HG03565 (cell line): ENCODE data around the gene ELOA.
"Not testable (repeated sequence)": the region's sequence is repeated elsewhere in the genome, so short reads cannot be mapped to it uniquely, and the experiment has no call there.

Experiments
- ATAC-seq: cut with Tn5 transposase; IDR thresholded peaks from one replicate; pipeline ENCODE4 v1.9.1; 2021; ENCODE audit warnings: mild to moderate bottlenecking, moderate library complexity; ENCODE audit not compliant: unreplicated experiment

The ELOA gene

GRCh38 chr1:23777979-23778814, 34.9 kb downstream of the ELOA start, which contains the start of gene PITHD1:
Gene PITHD1 (plus strand): TSS chr1:23778418. CDS start chr1:23778516, 98 bp downstream.
- ATAC-seq, result peak; percentile 53

DNA sequence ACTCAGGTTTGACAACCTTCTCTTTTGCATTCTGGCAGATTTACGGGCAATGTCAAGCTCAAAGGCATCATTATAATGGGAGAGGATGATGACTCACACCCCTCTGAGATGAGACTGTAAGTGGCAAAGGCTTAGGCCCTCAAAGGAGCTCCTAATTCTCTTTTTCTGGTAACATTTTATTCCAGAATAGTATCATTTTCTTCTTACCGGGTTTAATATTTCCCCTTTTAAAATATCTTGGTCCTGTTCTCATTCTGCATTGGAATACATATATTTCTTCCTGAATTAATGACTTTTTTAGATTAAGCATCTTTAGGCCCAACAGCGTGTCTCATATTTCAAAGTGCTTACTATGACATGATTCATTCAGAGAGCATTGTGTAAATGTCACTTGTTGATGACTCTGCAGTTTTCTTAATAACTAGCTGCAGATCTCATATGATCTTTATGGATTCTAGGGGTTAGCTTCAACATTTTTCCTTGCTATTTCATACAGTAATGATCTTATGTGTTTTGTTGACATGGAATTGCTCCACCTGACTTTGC, 36.6 kb downstream of the ELOA start:
- ATAC-seq, result no peak

DNA sequence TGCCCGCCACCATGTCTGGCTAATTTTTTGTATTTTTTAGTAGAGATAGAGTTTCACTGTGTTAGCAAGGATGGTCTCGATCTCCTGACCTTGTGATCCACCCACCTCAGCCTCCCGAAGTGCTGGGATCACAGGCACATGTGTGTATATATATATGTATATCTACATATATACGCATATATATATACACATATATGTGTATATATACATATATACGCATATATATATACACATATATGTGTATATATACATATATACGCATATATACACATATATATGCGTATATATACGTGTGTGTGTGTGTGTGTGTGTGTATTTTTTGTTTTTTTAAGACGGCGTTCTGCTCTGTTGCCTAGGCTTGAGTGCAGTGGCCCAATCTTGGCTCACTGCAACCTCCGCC, 39.9 kb downstream of the ELOA start:
- ATAC-seq, result not testable (repeated sequence)

GRCh38 chr1:23784846-23785245, 41.6 kb downstream of the ELOA start:
- no peak for ATAC-seq

GRCh38 chr1:23787701-23788100, 44.4 kb downstream of the ELOA start:
- no peak for ATAC-seq

DNA sequence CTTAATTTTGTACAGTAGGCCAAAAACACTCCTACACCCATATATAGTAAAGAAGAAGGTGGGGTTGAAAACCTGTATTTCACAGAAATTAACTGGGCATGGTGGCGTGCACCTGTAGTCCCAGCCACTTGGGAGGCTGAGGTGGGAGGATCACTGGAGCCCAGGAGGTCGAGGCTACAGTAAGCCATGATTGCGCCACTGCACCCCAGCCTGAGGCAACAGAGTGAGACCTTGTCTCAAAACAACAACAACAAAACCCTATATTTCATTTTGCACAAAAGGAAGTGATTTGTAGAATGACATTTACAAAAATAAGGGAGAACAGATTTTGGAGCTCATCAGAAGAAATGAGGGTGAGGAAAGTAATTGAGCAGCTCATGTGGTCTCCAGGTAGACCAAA, 45.4 kb downstream of the ELOA start:
- ATAC-seq, result no peak

DNA sequence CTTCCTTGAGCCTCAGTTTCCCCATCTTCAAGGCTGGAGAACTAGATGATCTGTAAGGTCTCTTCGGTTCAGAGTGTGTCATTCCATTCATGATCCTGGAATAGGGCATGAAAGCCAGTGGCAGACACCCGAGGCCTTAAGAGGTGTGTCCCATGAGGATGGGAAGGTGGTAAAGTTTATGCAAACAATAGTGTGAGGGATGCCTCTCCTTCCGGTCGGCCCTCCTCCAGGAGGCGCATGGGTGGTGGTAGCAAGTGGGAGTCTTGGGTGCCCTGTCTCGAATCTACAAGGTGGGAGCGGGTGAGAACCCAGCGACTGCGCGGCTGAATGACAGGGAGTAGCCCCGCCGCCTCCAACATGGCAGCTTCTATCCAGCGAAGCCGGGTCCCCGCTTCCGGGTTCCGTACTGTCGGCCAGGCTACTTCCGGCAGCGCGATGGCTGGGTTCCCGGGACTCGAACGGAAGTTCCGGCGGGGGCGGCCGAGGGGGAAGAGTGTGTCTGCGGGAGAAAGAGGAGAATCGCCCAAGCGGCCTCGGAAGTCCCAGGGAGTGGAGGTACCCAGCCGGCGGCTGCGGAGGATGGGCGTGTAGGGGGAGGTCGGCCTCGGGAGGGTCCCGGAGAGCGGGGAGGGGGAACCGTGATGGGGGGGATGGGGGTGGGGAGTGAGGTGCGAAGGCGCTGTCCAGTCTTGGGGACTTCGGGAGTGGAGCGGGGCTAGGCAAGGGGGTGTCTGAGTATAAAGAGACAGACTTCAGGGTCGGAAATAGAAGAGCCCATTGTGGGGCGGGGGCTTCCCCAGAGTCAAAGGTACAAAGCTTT, 47.6 kb downstream of the ELOA start, which contains the start of gene LYPLA2:
Gene LYPLA2 (plus strand): TSS at position 450 of the 820 bp plus-strand sequence. CDS start 1,538 bp downstream, outside the sequence.
- no peak for ATAC-seq

GRCh38 chr1:23791516-23792047, 48.3 kb downstream of the ELOA start:
- ATAC-seq, result no peak

GRCh38 chr1:23792151-23792945, 49.1 kb downstream of the ELOA start:
- ATAC-seq, result no peak

GRCh38 chr1:23793018-23793781, 49.9 kb downstream of the ELOA start:
- no peak for ATAC-seq

DNA sequence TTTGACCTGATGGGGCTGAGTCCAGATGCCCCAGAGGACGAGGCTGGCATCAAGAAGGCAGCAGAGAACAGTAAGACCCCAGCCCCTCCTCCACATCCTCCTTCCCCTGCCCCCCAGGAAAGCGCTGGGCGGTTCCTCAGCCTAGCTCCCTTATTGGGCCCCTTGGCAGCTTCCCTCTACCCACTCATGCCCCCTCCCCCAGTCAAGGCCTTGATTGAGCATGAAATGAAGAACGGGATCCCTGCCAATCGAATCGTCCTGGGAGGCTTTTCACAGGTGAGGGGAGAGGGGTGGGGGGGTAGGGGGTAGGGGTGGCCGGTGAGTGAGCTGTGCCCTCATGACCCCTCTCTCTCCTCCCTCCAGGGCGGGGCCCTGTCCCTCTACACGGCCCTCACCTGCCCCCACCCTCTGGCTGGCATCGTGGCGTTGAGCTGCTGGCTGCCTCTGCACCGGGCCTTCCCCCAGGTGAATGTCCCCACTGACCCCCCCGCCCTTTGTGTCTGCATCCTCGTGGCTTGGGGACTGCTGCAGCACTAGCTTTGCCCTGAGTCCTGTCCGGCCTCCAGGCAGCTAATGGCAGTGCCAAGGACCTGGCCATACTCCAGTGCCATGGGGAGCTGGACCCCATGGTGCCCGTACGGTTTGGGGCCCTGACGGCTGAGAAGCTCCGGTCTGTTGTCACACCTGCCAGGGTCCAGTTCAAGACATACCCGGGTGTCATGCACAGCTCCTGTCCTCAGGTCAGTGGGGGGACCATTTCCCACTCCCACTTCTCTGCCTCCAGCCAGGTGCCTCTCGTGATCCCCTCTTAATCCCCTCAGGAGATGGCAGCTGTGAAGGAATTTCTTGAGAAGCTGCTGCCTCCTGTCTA, 50.8 kb downstream of the ELOA start:
- no peak for ATAC-seq

DNA sequence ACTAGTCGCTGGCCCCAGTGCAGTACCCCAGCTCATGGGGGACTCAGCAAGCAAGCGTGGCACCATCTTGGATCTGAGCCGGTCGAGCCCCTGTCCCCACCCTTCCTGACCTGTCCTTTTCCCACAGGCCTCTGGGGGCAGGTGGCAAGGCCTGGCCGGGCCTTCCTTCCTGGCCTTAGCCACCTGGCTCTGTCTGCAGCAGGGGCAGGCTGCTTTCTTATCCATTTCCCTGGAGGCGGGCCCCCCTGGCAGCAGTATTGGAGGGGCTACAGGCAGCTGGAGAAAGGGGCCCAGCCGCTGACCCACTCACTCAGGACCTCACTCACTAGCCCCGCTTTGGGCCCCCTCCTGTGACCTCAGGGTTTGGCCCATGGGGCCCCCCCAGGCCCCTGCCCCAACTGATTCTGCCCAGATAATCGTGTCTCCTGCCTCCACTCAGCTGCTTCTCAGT, 51.5 kb downstream of the ELOA start:
- not testable (repeated sequence) for ATAC-seq

GRCh38 chr1:23795676-23796465, 52.6 kb downstream of the ELOA start:
- no peak for ATAC-seq

GRCh38 chr1:23796466-23797271, 53.4 kb downstream of the ELOA start:
- ATAC-seq, result no peak

GRCh38 chr1:23797478-23798448, 54.5 kb downstream of the ELOA start:
- ATAC-seq, result no peak

DNA sequence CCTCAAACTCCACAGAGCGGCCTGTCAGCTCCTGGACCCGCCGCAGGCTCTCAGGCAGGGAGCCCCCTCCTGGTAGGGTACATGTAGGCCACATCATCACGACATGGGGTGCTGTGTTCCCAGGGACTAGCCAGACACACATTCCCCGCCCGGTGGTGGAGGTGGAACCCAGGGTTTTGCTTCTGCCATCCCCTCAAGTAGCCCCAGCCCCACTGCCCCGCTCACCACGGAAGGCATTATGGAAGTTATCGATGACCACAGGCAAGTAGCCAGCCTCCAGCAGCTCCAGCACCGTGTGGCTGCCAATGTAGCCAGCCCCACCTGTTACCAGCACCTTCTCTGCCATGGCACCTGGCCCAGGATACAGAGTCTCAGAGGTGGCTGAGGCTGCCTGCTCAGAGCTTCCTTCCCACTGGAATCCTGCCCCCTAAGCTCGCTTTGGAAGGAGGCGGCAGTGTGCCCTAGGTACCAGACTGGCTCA, 55.4 kb downstream of the ELOA start:
- ATAC-seq, result no peak
